GM21447 (cell line): ENCODE data around the gene SLCO2A1.

ENCODE experiments used
- ATAC-seq: cut with Tn5 transposase; IDR thresholded peaks from one replicate; pipeline ENCODE4 v1.9.1; 2021; ENCODE audit not compliant: unreplicated experiment

The SLCO2A1 gene

GRCh38 chr3:133887803-133888703 lies 141.7 kb downstream of the SLCO2A1 start:
- ATAC-seq, result no peak

GRCh38 chr3:133887074-133887802 lies 142.5 kb downstream of the SLCO2A1 start:
- ATAC-seq, result no peak

GRCh38 chr3:133886031-133886722 lies 143.5 kb downstream of the SLCO2A1 start:
- no peak for ATAC-seq

GRCh38 chr3:133884887-133885711 lies 144.6 kb downstream of the SLCO2A1 start:
- no peak for ATAC-seq

- ATAC-seq, result no peak
Measured at GRCh38 chr3:133884054-133884886, 145.5 kb downstream of the SLCO2A1 start.

- ATAC-seq, result no peak
Measured at GRCh38 chr3:133883641-133884040, 146.1 kb downstream of the SLCO2A1 start.

- no peak for ATAC-seq
Measured at GRCh38 chr3:133882986-133883586, 146.6 kb downstream of the SLCO2A1 start.

- no peak for ATAC-seq
Measured at GRCh38 chr3:133881939-133882825, 147.5 kb downstream of the SLCO2A1 start.

- no peak for ATAC-seq
Measured at GRCh38 chr3:133881492-133881891, 148.2 kb downstream of the SLCO2A1 start.

- ATAC-seq, result no peak
Measured at GRCh38 chr3:133880886-133881455, 148.8 kb downstream of the SLCO2A1 start.

- ATAC-seq, result no peak
Measured at GRCh38 chr3:133880287-133880686, 149.4 kb downstream of the SLCO2A1 start.

- no peak for ATAC-seq
Measured at GRCh38 chr3:133878518-133878917, 151.2 kb downstream of the SLCO2A1 start.
